ENCODE results near the gene JAKMIP3.

JAKMIP3 gene

GRCh38 chr10:132027423-132027983, 38.2 kb upstream of the JAKMIP3 start:
- no peaks in the 10 kb centered on the region for H3K9me3 ChIP-seq (ENCODE audit: insufficient read depth, low read length)
- no peaks in the 10 kb centered on the region for H3K9me2 ChIP-seq (replicated peaks; ENCODE audit: insufficient read depth, low read length)
- H3K79me2 ChIP-seq (ENCODE audit: insufficient read depth, low read length) = no peaks in the 10 kb centered on the region
- no peak overlapping the region for H3K27ac ChIP-seq (ENCODE audit: low read depth, low read length)
- no peak overlapping the region for H2AFZ ChIP-seq (ENCODE audit: low read depth, low read length, severe bottlenecking)
- TF ChIP-seq CTCF (IDR thresholded peaks at IDR 0.05; ENCODE audit: insufficient read depth, low read length, poor library complexity, severe bottlenecking) = no peak
- no peak for TF ChIP-seq EZH2phosphoT487 (conservative IDR thresholded peaks at IDR 0.05; ENCODE audit: low read length)
- no peaks in the 10 kb centered on the region for H3K27me3 ChIP-seq (ENCODE audit: low read length)
- no peak overlapping the region for H3K4me3 ChIP-seq (ENCODE audit: insufficient read depth, low read length, poor library complexity, severe bottlenecking)
- no peaks in the 10 kb centered on the region for H3K36me3 ChIP-seq (ENCODE audit: low read length)
- H3K4me2 ChIP-seq (ENCODE audit: low read depth, low read length, poor library complexity, severe bottlenecking) = no peak overlapping the region
- no peak overlapping the region for H3K9ac ChIP-seq (ENCODE audit: low read length)
- no peaks in the 10 kb centered on the region for H4K20me1 ChIP-seq (ENCODE audit: low read depth, low read length)
- no peaks in the 10 kb centered on the region for H3F3A ChIP-seq (ENCODE audit: insufficient read depth)

- Histone ChIP-seq H3K36me3 (ENCODE audit: low read length) (no peaks in the 10 kb centered on the region), H4K20me1 (ENCODE audit: low read depth, low read length) (no peaks in the 10 kb centered on the region), H3K4me3 (ENCODE audit: insufficient read depth, low read length, poor library complexity, severe bottlenecking) (no peak overlapping the region), H3K79me2 (ENCODE audit: insufficient read depth, low read length) (no peaks in the 10 kb centered on the region), H3K9me2 (replicated peaks; ENCODE audit: insufficient read depth, low read length) (no peaks in the 10 kb centered on the region), H3K4me2 (ENCODE audit: low read depth, low read length, poor library complexity, severe bottlenecking) (no peak overlapping the region), H3K9me3 (ENCODE audit: insufficient read depth, low read length) (no peaks in the 10 kb centered on the region), H3F3A (ENCODE audit: insufficient read depth) (no peaks in the 10 kb centered on the region), H3K27ac (ENCODE audit: low read depth, low read length) (no peak overlapping the region), H3K27me3 (ENCODE audit: low read length) (no peaks in the 10 kb centered on the region), H3K9ac (ENCODE audit: low read length) (no peak overlapping the region), H2AFZ (ENCODE audit: low read depth, low read length, severe bottlenecking) (no peak overlapping the region)
- TF ChIP-seq EZH2phosphoT487 (conservative IDR thresholded peaks at IDR 0.05; ENCODE audit: low read length) (no peak), CTCF (IDR thresholded peaks at IDR 0.05; ENCODE audit: insufficient read depth, low read length, poor library complexity, severe bottlenecking) (no peak)
Observed at GRCh38 chr10:132028706-132029105, 37.0 kb upstream of the JAKMIP3 start.

GRCh38 chr10:132030898-132031463, 34.8 kb upstream of the JAKMIP3 start:
- no peaks in the 10 kb centered on the region for H3K36me3 ChIP-seq (ENCODE audit: low read length)
- no peak overlapping the region for H3K4me2 ChIP-seq (ENCODE audit: low read depth, low read length, poor library complexity, severe bottlenecking)
- no peak overlapping the region for H3K27ac ChIP-seq (ENCODE audit: low read depth, low read length)
- no peaks in the 10 kb centered on the region for H4K20me1 ChIP-seq (ENCODE audit: low read depth, low read length)
- no peak overlapping the region for H3K4me3 ChIP-seq (ENCODE audit: insufficient read depth, low read length, poor library complexity, severe bottlenecking)
- no peaks in the 10 kb centered on the region for H3K9me3 ChIP-seq (ENCODE audit: insufficient read depth, low read length)
- H3F3A ChIP-seq (ENCODE audit: insufficient read depth) = no peaks in the 10 kb centered on the region
- H3K79me2 ChIP-seq (ENCODE audit: insufficient read depth, low read length) = no peaks in the 10 kb centered on the region
- H2AFZ ChIP-seq (ENCODE audit: low read depth, low read length, severe bottlenecking) = no peak overlapping the region
- H3K9ac ChIP-seq (ENCODE audit: low read length) = no peak overlapping the region
- no peaks in the 10 kb centered on the region for H3K27me3 ChIP-seq (ENCODE audit: low read length)
- no peak for TF ChIP-seq EZH2phosphoT487 (conservative IDR thresholded peaks at IDR 0.05; ENCODE audit: low read length)
- TF ChIP-seq CTCF (IDR thresholded peaks at IDR 0.05; ENCODE audit: insufficient read depth, low read length, poor library complexity, severe bottlenecking) = no peak
- no peaks in the 10 kb centered on the region for H3K9me2 ChIP-seq (replicated peaks; ENCODE audit: insufficient read depth, low read length)
